Lower leg skin (tissue), 3 donors: Measurements from ENCODE around the gene ISG15.

Experiments used
- CTCF ChIP-seq, 3 donors: fragments of 450-650 bp; IDR thresholded peaks; one replicate each; pipeline ENCODE4 v1.5.1; 2016; ENCODE audit warnings: antibody characterized with exemption in 3 of 3, mild to moderate bottlenecking in 3 of 3, moderate library complexity in 2 of 3
- POLR2A ChIP-seq, 2 donors: fragments of 450-650 bp; IDR thresholded peaks; one replicate each; pipeline ENCODE4 v1.6.1; 2016 to 2017; ENCODE audit warnings: antibody characterized with exemption in 2 of 2, mild to moderate bottlenecking in 1 of 2, moderate library complexity in 1 of 2

DNA sequence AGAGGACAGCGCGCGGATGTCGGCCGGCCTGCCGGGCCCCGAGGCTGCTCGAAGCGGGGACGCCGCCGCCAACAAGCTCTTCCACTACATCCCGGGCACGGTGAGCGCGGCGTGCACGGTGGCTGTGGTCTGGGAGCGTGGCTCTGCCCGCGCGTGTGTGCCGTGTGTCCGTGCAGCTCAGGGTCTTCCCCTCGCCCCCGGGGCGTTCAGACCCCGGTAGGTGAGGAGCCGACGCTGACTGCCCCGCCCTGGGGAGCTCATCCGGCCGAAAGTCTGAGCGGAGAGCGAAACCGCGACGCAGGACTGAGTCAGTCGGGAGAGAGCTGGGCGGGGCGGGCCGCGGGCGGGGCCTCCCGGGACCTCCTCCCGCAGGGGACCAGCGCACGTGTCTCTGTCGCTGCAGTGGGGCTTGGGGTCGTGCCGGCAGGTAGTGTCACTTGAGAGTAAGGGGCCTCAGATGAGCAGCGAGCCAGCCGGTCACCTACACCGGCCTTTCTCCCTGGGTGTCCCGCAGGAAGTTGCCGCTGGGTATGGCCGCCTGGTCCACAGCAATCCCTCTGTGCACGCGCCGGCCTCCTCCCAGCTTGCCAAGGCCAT lies 46.5 kb upstream of the ISG15 start:
- TF ChIP-seq POLR2A (IDR thresholded peaks at IDR 0.05) (no peak), CTCF (IDR thresholded peaks at IDR 0.05) (no peak)
